ENCODE data around the gene FOXL2.

- peak; percentile 72 for TF ChIP-seq CTCF (IDR thresholded peaks at IDR 0.05)
- TF ChIP-seq MAZ (IDR thresholded peaks at IDR 0.05; ENCODE audit: borderline replicate concordance, low read depth, low read length), result no peak
- TF ChIP-seq CBX8 (IDR thresholded peaks at IDR 0.05), result no peak
- no peak for TF ChIP-seq PBX3 (IDR thresholded peaks at IDR 0.05)
- no peak for TF ChIP-seq BHLHE40 (IDR thresholded peaks at IDR 0.05; ENCODE audit: low read depth, low read length)
Measured at GRCh38 chr3:138923531-138923994, 23.4 kb downstream of the FOXL2 start.
